Stimulated activated CD4-positive, alpha-beta T cell treated with anti-CD3 and anti-CD28 coated beads, Interleukin-4, amount 100 ng/mL, for 48 hours (primary cell): ENCODE data around the gene PARD3B.
"Not testable (repeated sequence)": the region's sequence is repeated elsewhere in the genome, so short reads cannot be mapped to it uniquely, and the experiment has no call there.

Experiments
- DNase-seq, 2 donors: peaks; one replicate each; pipeline ENCODE4 v3.0.0-alpha.2; 2020; ENCODE audit warnings: low read depth in 2 of 2

The PARD3B gene

DNA sequence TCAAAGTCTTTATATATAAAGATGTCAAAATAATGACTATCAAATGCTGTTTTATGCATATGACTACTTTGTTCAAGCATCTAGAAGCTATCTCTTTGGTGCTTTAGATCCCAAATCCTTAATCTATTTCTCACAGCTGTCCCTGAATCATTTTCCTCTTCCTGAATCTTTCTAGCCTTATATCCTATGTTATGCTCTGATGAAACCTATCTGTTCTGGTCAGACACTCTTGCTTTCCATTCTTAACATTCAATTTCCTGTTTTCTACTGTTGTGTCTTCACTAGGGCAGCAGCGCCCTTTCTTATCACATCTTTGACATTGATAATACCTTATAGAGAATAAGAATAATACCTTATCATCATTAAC is 6.3 kb upstream of the PARD3B start:
- DNase-seq: no peak

- no peak for DNase-seq
These were observed 3.6 kb upstream of the PARD3B start for GRCh38 chr2:204541637-204542036.

DNA sequence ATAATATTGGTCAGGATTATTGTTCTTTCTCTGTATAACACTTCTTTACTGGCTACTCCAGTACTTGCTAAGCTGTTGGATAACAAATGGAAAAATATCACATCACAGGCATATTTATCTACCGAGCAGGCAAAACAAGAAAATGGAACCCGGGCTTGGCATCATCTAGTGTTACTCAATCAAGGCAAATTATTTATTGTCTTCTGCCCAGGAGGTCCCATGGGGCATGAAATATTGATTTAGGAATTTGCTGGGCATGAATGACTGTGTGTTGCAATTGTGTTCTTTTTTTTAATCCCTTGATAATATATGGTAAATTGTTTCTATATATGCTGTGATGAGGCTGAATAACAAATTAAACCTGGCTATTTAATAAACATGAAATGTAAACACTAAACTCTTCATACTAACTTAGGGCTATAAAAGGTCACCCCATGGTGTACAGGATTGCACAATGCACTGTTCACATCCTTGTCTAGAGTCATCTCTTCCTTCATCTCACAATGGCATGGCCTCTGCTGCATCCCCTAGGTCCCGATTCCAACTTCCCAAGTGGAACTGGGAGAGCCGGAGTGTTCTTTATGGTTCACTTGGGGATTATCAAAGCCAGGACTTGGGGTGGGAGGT is 2.2 kb upstream of the PARD3B start:
- DNase-seq: no peak

DNA sequence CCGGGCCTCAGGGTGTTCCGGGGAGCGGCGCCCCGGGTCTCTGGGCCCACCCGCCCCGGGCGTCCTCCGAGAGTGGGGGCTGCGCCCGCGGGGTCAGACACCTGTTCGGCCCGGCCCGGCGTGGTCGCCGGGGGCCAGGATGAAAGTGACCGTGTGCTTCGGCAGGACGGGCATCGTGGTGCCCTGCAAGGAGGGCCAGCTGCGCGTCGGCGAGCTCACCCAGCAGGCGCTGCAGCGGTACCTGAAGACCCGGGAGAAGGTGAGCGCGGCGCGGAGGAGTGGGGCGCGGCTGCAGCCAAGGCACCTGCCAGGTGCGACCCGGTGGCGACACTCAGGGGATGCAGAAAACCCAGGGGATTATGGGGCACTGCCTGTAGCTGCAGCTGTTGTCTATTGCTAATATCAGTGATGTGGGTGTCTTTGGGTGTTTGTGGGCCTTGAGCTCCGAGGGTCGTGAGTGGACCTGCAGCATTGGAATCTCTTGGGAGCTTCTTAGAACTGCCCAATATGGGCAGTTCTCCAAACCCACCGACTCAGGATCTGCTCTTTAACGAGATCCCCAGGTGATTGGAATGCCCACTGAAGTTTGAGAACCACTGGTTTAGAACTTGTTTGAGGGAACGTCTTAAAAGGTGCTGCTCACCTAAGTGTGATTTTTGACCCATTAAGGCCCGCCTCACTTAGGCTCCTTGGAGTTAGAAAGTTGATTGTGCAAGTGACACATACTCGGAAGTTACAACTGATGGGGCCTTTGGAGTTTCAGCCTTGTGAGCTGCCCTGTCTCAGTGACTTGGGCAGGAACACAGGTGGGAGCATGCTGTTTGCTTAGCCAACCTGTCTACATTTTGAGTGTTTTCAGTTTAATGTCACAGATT is 823 bp downstream of the PARD3B start:
- no peak for DNase-seq

GRCh38 chr2:204550751-204551511 is 5.7 kb downstream of the PARD3B start:
- no peak for DNase-seq

- DNase-seq: no peak
These were observed 6.2 kb downstream of the PARD3B start for GRCh38 chr2:204551512-204551863.

DNA sequence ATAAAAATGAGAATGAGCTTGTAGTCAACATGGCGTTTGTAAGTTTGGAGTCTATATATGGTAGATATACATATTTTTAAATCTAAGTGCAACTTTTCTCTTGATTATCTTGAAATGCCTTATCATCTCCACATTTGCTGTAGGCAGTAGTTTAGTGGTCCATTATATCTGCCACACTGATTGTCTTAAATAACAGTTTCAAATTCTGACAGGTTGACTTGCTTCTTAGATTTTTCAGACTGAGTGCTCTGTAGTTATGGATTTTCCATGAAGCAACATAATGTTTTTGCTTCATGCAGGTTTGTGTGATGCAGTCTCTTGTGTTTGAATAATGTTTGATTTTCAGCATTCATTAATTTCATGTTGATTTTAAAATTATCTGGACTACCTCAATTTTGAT is 12.3 kb downstream of the PARD3B start:
- DNase-seq: no peak

- not testable (repeated sequence) for DNase-seq
These were observed 14.1 kb downstream of the PARD3B start for GRCh38 chr2:204559358-204559757.

GRCh38 chr2:204560902-204561301 is 15.6 kb downstream of the PARD3B start:
- no peak for DNase-seq

GRCh38 chr2:204561771-204562170 is 16.5 kb downstream of the PARD3B start:
- DNase-seq: no peak

- DNase-seq: no peak
These were observed 21.2 kb downstream of the PARD3B start for GRCh38 chr2:204566439-204566838.

- DNase-seq: no peak
These were observed 25.1 kb downstream of the PARD3B start for GRCh38 chr2:204570421-204570820.

- DNase-seq: no peak
These were observed 25.8 kb downstream of the PARD3B start for GRCh38 chr2:204571041-204571440.

DNA sequence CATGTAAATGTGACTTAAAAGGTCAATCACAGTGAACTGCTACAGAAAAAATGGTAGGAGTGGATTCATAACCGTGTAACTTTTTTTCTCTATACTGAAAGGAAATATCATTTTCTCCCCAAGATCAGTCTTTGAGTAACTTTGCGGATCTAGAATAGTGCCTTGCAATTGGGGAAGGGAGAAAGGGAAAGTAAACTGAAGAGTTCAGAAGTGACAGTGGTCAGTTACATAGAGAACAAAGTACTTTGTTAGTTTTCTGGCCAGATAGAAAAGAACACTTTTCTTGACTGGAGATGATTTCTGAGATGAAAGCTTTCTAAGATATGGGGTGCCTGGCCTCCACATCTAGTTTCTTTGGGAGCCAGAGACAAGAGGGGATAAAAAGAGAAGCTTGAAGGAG is 26.6 kb downstream of the PARD3B start:
- DNase-seq: no peak

DNA sequence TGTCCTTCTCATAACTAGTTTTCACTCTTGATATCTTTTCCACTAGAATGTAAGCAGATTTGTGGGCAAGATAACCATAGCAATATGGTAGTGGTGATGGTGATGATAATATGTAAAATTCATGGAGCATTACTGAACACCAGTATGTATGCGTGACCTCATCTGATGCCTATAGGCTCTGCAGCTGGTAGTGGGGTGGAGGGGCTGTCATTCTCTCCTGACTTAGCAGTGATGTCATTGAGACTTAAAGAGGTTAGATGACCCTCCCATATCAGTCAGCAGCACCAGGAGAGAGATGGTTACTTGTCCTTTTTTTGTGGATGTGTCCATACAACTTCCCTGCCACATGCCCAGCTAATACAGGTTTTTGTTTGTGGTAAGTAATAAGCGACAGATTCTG is 27.9 kb downstream of the PARD3B start:
- DNase-seq: no peak

DNA sequence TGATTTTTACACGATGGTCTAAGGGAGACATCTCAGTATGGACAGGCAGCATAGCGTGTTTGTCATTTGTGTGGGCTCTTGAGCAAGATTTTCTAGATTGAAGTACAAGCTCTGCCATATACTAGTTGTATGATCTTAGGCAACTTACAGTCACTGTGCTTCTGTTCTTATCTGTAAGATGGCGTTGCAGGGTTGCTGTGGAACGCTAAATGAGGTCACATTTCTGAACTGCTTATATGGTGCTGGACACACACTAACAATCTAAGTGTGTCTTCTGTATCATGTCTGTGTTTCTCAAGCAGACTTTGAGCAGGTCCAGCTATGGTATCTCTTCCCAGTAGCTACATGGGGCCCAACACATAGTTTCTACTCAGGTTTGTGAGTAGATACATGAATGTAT is 29.2 kb downstream of the PARD3B start:
- DNase-seq: no peak

DNA sequence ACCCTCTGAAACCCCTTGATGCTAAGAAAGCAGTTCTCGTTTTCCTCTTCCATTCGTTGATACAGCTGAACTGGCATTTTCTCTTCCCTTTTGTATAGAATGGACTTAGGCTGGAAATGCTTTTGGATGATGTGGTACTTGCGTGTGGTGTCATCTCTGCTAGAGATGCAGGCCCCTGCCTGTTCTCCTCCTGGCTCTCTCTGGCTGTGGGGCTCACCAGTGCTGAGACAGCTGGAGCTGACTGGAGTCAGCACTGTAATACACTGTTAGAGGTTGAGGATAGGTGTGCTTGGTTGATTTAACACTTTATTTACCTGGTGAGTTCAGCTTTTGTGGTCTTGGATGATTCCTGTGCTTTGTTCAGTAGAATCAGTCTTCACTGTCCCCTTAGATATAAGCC is 30.2 kb downstream of the PARD3B start:
- DNase-seq: no peak

DNA sequence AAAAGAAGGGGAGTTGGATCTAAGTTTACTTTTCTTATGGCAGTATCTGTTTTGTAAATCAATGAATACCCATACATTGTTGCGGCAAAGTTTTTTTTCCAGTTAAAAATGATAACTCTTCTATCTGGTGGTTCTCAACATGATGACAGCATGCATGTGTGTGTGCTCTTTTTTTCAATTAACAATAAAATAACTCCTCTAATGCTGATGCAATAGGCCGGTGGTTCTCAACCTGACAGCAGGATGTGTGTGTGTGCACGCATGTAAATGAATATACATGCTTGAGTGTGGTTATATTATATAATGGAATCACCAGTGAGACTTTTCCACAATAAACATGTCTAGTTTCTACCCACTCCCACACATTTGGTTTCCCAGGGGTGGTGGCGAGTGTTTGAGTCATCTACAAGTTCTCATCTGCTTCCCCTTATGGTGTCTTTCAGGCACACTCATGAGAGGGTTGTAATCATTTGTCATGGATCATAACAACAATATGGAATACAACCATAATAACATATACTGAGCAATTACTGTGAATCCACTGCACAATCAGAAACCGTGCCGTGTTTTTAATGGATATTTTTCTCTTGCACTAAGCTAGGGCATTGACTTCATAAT is 31.2 kb downstream of the PARD3B start:
- DNase-seq: peak in 1 of 2 donors; percentile 11

DNA sequence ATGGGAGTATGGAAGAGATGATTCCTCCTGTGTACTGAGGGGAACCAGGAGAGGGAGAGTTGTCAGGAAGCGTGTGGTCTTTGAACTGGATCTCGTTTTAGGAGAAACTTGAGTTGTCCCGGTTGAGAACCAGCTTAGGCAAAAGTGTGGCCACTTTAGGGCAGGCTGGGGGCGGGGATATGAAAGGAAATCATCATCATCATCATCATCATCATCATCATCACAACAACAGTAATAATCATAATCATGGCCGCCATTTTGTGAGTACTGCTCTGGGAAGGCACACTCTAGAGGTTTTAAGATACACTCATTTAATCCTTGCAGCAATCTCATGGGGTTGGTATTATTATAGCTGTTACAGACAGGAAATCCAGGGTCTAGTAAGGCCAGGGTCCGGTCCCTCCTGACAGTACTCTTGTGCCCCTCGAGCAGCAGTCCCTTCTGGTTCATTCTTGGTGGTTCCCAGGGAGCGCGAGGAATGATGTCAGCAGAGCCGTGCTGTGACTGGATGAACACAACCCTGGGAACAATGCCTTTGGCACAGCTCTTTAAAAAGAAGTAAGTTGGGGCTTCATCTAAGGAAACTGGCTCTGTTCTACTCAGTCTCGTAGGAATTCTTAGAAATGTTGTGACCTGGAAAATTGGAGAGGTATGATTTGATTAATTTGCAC is 33.8 kb downstream of the PARD3B start:
- DNase-seq: no peak

DNA sequence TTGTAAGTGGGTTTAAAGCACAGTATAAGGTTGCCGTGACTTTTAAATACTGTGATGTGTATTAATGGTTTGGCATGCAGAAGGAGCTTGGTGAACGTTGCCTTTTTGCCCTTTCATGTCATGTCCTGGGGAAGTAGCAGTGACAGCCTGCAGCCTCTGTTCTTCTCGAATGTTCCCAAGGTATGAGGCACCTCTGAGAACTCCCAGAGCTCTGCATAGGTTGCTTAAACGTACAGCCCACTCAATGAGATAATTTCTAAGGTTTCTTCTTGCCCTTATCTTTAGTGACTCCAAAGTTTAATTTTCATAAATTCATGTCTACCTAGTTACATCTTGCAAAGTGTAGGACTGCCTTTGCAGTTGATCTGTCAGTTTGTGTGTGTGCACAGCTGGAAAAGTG is 36.7 kb downstream of the PARD3B start:
- no peak for DNase-seq

GRCh38 chr2:204583773-204584172 is 38.5 kb downstream of the PARD3B start:
- DNase-seq: no peak

DNA sequence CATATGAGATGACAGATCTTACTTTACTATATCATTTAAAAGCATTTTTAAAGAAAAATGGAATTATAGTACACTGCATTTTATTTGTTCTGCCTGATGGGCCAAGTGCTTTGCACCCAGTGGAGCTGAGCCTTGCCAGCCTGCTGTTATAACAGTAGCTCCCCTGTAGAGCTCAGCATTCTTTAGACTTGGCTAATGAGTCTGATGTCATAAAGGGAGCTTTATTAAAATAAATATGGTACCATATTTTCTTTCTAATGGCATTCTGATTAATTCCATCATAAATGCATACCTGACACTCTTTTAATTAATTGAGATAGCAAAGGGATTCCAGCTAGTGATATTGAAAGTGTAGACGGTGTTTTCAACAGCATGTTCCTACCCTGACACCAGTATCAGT is 40.7 kb downstream of the PARD3B start:
- no peak for DNase-seq
